Natural killer cell (primary cell): ENCODE measurements around the gene BPIFB6. TPM values are rescaled to one million over a fixed set of nuclear protein-coding genes. Genes with fewer than 3 reads are reported as not detected.

Source experiments
- ATAC-seq, 3 donors: fragments of 150-1000 bp in 2 of 3; fragments of 200-7000 bp in 1 of 3; cut with Tn5 transposase; 1 replicate in 1 of 3; 2 replicates in 2 of 3; pipeline ENCODE4 v1.10.0; 2021; ENCODE audit warnings: mild to moderate bottlenecking in 2 of 3, moderate library complexity in 2 of 3
- DNase-seq, 2 donors: peaks; one replicate each; pipeline versions ENCODE4 v3.0.0 to v3.0.0-alpha.2; 2013 to 2021; ENCODE audit warnings: mixed read lengths in 1 of 2
- H3K27ac ChIP-seq: one replicate; pipeline ENCODE4 v1.5.1; 2013; ENCODE audit warnings: mild to moderate bottlenecking, low read length
- H3K27me3 ChIP-seq: one replicate; pipeline ENCODE4 v1.6.1; 2013; ENCODE audit warnings: low read length; ENCODE audit not compliant: control insufficient read depth, insufficient read depth
- H3K36me3 ChIP-seq: one replicate; pipeline ENCODE4 v1.6.1; 2013; ENCODE audit warnings: low read length; ENCODE audit not compliant: control insufficient read depth, insufficient read depth
- H3K4me1 ChIP-seq: one replicate; pipeline ENCODE4 v1.6.1; 2013; ENCODE audit warnings: low read length; ENCODE audit not compliant: control insufficient read depth, insufficient read depth
- H3K4me3 ChIP-seq: one replicate; pipeline ENCODE4 v1.5.1; 2013; ENCODE audit warnings: low read length
- H3K9me3 ChIP-seq: one replicate; pipeline ENCODE4 v1.6.1; 2013; ENCODE audit warnings: low read length; ENCODE audit not compliant: control insufficient read depth, insufficient read depth
- H3K27ac Mint-ChIP-seq, 2 donors: one replicate each; pipeline ENCODE4 v1.8.0; 2022; ENCODE audit warnings: mild to moderate bottlenecking in 2 of 2, mixed read lengths in 2 of 2, moderate library complexity in 1 of 2
- H3K27me3 Mint-ChIP-seq, 2 donors: one replicate each; pipeline ENCODE4 v1.8.0; 2022; ENCODE audit warnings: low read depth in 2 of 2, mixed read lengths in 2 of 2
- H3K36me3 Mint-ChIP-seq: one replicate; pipeline ENCODE4 v1.8.0; 2022; ENCODE audit warnings: mixed read lengths
- H3K4me1 Mint-ChIP-seq, 2 donors: one replicate each; pipeline ENCODE4 v1.8.0; 2022; ENCODE audit warnings: mixed read lengths in 2 of 2
- H3K4me3 Mint-ChIP-seq: one replicate; pipeline ENCODE4 v1.8.0; 2022; ENCODE audit warnings: mild to moderate bottlenecking, moderate library complexity, mixed read lengths
- H3K9me3 Mint-ChIP-seq, 2 donors: one replicate each; pipeline ENCODE4 v1.8.0; 2022; ENCODE audit warnings: mixed read lengths in 2 of 2
- CTCF ChIP-seq: fragments of 200-600 bp; IDR thresholded peaks from one replicate; pipeline ENCODE4 v1.8.0; 2022; ENCODE audit warnings: antibody characterized with exemption
- WGBS: methylation state at CpG from one replicate; pipeline ENCODE4 v1.1.7; 2013; ENCODE audit warnings: missing lambda C conversion rate; ENCODE audit not compliant: insufficient coverage; 5-methylcytosine and 5-hydroxymethylcytosine counted together
- intact Hi-C: fragments of 100-400 bp; cut with micrococcal nuclease; formaldehyde crosslinking; loops from one replicate; pipeline ENCODE4 v1.14.2; 2022
- total RNA-seq, 4 donors: library from RNA; stranded (reverse); fragments of 120-200 nt in 1 of 4; gene quantifications; one replicate each; pipeline versions ENCODE4 v1.2.3 to v1.2.4, GENCODE V29; 2013 to 2022

The BPIFB6 gene
- total RNA-seq, 3 donors from 2014 or later (not counting 1 experiment from before 2014, with no cell fraction given), result not detected

GRCh38 chr20:33046412-33046811, 15.0 kb downstream of the BPIFB6 start:
- TF ChIP-seq CTCF, result no peak
- H3K4me1 ChIP-seq, result no peaks in the 10 kb centered on the region
- 71% methylated on average over 2 of the region's 3 CpGs for WGBS
- intact Hi-C loops, result no loop called here
- H3K4me3 ChIP-seq, result no peak overlapping the region
- Mint-ChIP-seq H3K27me3 (no peaks in the 10 kb centered on the region), H3K4me3 (no peak overlapping the region), H3K9me3 (peaks cover 6 to 12% of the 10 kb centered on the region in 2 donors), H3K36me3 (peaks cover 9% of the 10 kb centered on the region), H3K4me1 (no peaks in the 10 kb centered on the region), H3K27ac (no peak overlapping the region)
- ATAC-seq, result no peak
- DNase-seq, result no peak
- no peak overlapping the region for H3K27ac ChIP-seq
- peaks cover 24% of the 10 kb centered on the region for H3K9me3 ChIP-seq
- no peaks in the 10 kb centered on the region for H3K27me3 ChIP-seq
- no peaks in the 10 kb centered on the region for H3K36me3 ChIP-seq

GRCh38 chr20:33051333-33051732, 19.9 kb downstream of the BPIFB6 start:
- intact Hi-C loops, result no loop called here
- Mint-ChIP-seq H3K27me3 (no peaks in the 10 kb centered on the region), H3K4me3 (no peak overlapping the region), H3K27ac (no peak overlapping the region), H3K36me3 (no peaks in the 10 kb centered on the region), H3K4me1 (no peaks in the 10 kb centered on the region), H3K9me3 (peaks cover 0 to 2% of the 10 kb centered on the region in 2 donors)
- no peaks in the 10 kb centered on the region for H3K4me1 ChIP-seq
- no peak overlapping the region for H3K27ac ChIP-seq
- H3K4me3 ChIP-seq, result no peak overlapping the region
- TF ChIP-seq CTCF, result no peak
- H3K36me3 ChIP-seq, result no peaks in the 10 kb centered on the region
- DNase-seq (no peak), ATAC-seq (no peak)
- H3K9me3 ChIP-seq, result peaks cover 6% of the 10 kb centered on the region
- no peaks in the 10 kb centered on the region for H3K27me3 ChIP-seq
- WGBS, result 67% methylated on average over 4 of the region's 4 CpGs

GRCh38 chr20:33053291-33054106, 22.1 kb downstream of the BPIFB6 start, which contains the start of gene BPIFB3:
Gene BPIFB3, plus strand, starts transcription at chr20:33053903. Its CDS starts 1,533 bp downstream, at chr20:33055436.
- DNase-seq (no peak), ATAC-seq (no peak)
- Histone ChIP-seq H3K9me3 (no peaks in the 10 kb centered on the region), H3K27me3 (no peaks in the 10 kb centered on the region), H3K4me1 (no peaks in the 10 kb centered on the region), H3K36me3 (no peaks in the 10 kb centered on the region), H3K4me3 (no peak within 1 kb of the TSS), H3K27ac (no peak within 1 kb of the TSS)
- H3K27me3 Mint-ChIP-seq, result peaks cover 0 to 3% of the 10 kb centered on the region in 2 donors
- no peaks in the 10 kb centered on the region for H3K9me3 Mint-ChIP-seq
- H3K4me3 Mint-ChIP-seq, result no peak within 1 kb of the TSS
- 92% methylated on average over 22 of the region's 25 CpGs for WGBS
- no peaks in the 10 kb centered on the region for H3K36me3 Mint-ChIP-seq
- intact Hi-C loops, result no loop called here
- no peak within 1 kb of the TSS for H3K27ac Mint-ChIP-seq
- no peak for TF ChIP-seq CTCF
- H3K4me1 Mint-ChIP-seq, result no peaks in the 10 kb centered on the region
